Adipocyte (in vitro differentiated cells): ENCODE data around the gene EYA2.

Experiments
- DNase-seq: peaks from one replicate; pipeline ENCODE4 v3.0.0-alpha.2; 2015; ENCODE audit warnings: low read depth
- H3K27me3 ChIP-seq: replicated peaks from 2 replicates; pipeline ENCODE4 v1.7.0; 2013; ENCODE audit warnings: mild to moderate bottlenecking, low read length, moderate library complexity; ENCODE audit not compliant: control insufficient read depth, insufficient read depth
- H3K36me3 ChIP-seq: 2 replicates; pipeline ENCODE4 v1.7.0; 2013; ENCODE audit warnings: low read length, mild to moderate bottlenecking, moderate library complexity; ENCODE audit not compliant: control insufficient read depth, insufficient read depth, severe bottlenecking
- H3K4me1 ChIP-seq: 2 replicates; pipeline ENCODE4 v1.7.0; 2013; ENCODE audit warnings: mild to moderate bottlenecking, low read length, moderate library complexity; ENCODE audit not compliant: control insufficient read depth, insufficient read depth
- H3K4me3 ChIP-seq: 2 replicates; pipeline ENCODE4 v1.7.0; 2013; ENCODE audit warnings: mild to moderate bottlenecking, low read length, moderate library complexity
- H3K9ac ChIP-seq: 2 replicates; pipeline ENCODE4 v1.7.0; 2013; ENCODE audit warnings: mild to moderate bottlenecking, low read length, moderate library complexity
- H3K9me3 ChIP-seq: 2 replicates; pipeline ENCODE4 v1.7.0; 2013; ENCODE audit warnings: mild to moderate bottlenecking, low read length, moderate library complexity; ENCODE audit not compliant: control insufficient read depth

EYA2 gene

DNA sequence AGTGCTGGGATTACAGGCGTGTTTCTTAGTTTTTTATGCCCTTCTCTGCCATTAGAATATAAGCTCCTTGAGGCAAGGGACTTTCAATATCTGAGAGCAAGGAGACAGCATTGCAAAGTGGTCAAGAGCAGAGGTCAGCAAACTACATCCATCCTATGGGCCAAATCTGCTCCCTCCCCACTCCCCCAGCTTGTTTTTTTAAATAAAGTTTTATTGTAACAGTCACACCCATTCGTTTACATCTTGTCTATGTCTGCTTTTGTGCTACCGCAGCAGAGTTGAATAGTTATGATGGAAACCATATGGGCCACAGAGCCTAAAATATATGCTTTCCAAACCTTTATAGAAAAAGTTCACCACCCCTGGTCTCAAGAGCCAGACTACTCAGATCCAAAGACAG lies 227.9 kb downstream of the EYA2 start:
- DNase-seq: no peak
- Histone ChIP-seq H3K4me3 (no peak overlapping the region), H3K36me3 (no peaks in the 10 kb centered on the region), H3K27me3 (no peaks in the 10 kb centered on the region), H3K9me3 (no peaks in the 10 kb centered on the region), H3K4me1 (peaks cover 49% of the 10 kb centered on the region), H3K9ac (no peak overlapping the region)

DNA sequence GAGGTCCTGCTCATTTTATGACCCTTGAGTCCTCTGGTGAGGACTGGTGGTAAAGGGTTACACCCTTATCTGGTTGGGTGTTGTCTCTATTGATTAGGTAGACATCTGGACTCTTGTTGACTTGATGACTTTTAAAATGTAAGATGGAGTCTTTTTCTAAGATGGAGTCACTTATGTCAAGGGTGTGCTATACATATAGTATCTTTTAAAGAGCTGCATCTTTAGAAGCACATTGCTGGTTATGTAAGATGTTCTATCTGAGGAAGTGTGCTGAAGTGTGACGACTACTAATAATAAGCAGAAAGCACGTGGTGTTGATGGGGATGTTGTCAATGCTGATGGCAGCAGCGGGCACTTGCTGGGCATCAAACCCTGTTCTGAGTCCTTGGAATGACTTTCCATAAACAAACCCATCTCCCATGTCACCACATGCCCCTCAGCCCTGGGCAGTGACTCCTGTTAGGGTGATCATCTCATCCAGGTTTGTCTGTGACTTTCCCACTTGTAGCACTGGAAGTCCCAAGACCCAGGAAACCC lies 229.6 kb downstream of the EYA2 start:
- DNase-seq: no peak
- peaks cover 56% of the 10 kb centered on the region for H3K4me1 ChIP-seq

DNA sequence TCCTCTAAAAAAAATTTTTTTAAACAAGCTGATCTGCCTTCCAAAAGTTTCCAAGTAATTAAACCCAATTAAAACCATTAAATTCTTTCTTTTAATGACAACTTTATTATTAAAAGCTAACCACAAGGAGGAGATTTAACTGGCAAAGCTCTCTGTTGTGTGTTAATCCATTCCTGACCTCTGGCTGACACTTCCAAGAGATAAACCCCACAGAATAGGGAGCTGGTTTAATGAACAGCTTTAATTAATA lies 230.8 kb downstream of the EYA2 start:
- Histone ChIP-seq H3K9ac (peak overlapping the region; percentile 71), H3K36me3 (no peaks in the 10 kb centered on the region), H3K4me3 (no peak overlapping the region), H3K9me3 (no peaks in the 10 kb centered on the region), H3K4me1 (peaks cover 54% of the 10 kb centered on the region), H3K27me3 (no peaks in the 10 kb centered on the region)
- DNase-seq: peak; percentile 27

More for the DNA sequence above, 229.6 kb downstream of the EYA2 start:
- no peaks in the 10 kb centered on the region for H3K27me3 ChIP-seq
- H3K36me3 ChIP-seq: no peaks in the 10 kb centered on the region
- H3K9ac ChIP-seq: peak overlapping the region; percentile 76
- no peak overlapping the region for H3K4me3 ChIP-seq
- H3K9me3 ChIP-seq: no peaks in the 10 kb centered on the region

DNA sequence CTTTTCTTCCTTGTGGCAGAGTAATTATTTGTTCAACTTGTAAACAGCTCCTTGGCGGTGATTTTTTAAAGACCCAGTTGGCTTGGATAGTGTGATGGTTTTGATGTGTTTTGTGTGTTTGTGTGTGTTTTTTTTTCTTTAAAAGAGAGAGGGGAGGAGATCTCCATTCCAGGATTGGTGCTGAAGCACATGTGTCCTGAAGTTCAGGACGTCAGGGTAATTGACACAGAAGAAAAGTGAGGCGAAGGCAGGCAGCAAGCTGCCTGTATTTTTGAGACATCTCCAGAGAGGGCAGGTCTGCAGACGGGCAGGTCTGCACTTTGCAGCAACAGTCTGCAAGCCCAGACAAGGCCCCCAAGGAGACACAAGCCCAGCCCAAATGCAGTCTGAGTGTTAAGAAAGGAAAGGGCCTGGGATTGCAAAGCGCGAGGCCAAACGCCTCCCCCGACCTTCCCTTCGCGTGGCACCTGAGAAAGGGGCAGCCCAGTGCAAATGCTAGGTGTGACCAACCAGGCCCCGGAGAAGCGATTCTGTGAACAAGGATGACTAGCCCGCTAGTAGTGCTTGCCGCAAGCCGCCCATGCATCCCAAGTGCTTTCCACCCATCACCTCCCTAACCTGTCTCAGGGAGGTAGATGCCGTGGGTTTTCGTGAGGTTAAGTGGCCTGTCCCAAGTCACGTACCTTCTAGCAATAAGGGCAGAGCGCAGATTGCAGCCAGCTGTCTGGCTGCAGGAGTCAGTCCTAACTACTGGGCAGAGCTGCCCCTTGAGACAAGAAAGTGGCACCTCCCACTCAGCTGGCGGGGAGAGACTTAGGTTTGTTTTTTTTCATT lies 231.3 kb downstream of the EYA2 start:
- peaks cover 48% of the 10 kb centered on the region for H3K4me1 ChIP-seq
- H3K27me3 ChIP-seq: no peaks in the 10 kb centered on the region
- H3K4me3 ChIP-seq: no peak overlapping the region
- peak overlapping the region; percentile 71 for H3K9ac ChIP-seq
- H3K36me3 ChIP-seq: no peaks in the 10 kb centered on the region
- no peaks in the 10 kb centered on the region for H3K9me3 ChIP-seq
- DNase-seq: peak; percentile 48

DNA sequence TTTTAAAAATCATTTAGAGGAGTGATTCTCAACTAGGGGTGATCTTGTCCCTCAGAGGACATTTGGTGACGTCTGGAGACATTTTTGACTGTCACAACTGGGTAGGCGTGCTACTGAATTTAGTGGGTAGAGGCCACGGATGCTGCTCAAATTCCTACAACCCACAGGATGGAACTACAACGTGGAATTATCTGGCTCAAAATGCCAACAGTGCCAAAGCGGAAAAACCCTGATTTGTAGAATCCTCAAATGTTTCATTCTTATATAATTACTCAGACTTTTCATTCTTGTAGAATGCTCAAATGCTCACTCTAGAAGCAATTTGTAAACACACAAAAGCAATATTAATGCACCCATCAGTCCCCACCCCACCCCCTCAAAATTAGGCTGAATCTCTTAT lies 232.1 kb downstream of the EYA2 start:
- Histone ChIP-seq H3K27me3 (no peaks in the 10 kb centered on the region), H3K4me1 (peaks cover 42% of the 10 kb centered on the region), H3K36me3 (no peaks in the 10 kb centered on the region), H3K9ac (peak overlapping the region; percentile 71), H3K4me3 (no peak overlapping the region), H3K9me3 (no peaks in the 10 kb centered on the region)
- peak; percentile 86 for DNase-seq

DNA sequence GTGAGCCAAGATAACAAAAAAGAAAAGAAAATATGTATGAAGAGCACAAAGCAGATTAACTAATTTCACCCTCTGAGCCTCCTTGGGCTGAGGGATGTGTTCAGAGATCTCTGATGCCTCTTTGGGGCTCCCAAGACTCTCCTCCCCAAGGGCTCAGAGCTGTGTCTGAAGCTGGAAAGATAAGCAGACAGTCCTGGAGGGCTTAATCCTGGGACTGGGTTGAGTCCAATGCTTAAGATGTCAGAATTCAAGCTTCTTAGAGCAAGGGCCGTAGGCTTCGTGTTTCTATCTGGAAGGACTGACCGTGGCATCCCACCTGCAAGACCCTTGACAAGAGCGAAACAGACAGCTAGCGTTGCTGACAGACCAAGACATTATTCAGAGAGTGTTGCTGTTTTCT lies 232.9 kb downstream of the EYA2 start:
- H3K4me3 ChIP-seq: no peak overlapping the region
- H3K36me3 ChIP-seq: no peaks in the 10 kb centered on the region
- peaks cover 41% of the 10 kb centered on the region for H3K4me1 ChIP-seq
- no peak for DNase-seq
- H3K9me3 ChIP-seq: no peaks in the 10 kb centered on the region
- H3K27me3 ChIP-seq: no peaks in the 10 kb centered on the region
- no peak overlapping the region for H3K9ac ChIP-seq

DNA sequence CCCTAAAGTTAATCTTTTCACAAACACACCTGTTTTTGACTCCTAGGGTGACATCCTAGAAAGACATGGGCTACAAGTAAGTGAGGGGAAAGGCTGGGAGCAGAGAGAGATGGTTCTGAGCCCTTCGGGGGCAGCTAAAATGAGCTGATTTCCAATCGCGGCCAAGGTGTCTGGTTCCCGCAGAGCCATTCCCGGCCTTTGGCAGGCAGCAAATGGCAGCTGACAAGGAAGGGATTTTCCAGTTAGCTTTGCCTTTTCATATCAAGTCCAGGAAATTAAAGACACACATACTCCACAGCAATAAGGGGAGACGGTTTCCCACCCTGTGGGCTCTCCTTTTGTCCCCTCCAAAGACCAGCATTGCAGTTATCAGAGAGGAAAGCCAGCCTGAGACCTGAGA lies 233.4 kb downstream of the EYA2 start:
- H3K4me1 ChIP-seq: peaks cover 41% of the 10 kb centered on the region
- no peaks in the 10 kb centered on the region for H3K27me3 ChIP-seq
- DNase-seq: no peak
- H3K9me3 ChIP-seq: no peaks in the 10 kb centered on the region
- H3K4me3 ChIP-seq: no peak overlapping the region
- H3K9ac ChIP-seq: peak overlapping the region; percentile 19
- no peaks in the 10 kb centered on the region for H3K36me3 ChIP-seq

DNA sequence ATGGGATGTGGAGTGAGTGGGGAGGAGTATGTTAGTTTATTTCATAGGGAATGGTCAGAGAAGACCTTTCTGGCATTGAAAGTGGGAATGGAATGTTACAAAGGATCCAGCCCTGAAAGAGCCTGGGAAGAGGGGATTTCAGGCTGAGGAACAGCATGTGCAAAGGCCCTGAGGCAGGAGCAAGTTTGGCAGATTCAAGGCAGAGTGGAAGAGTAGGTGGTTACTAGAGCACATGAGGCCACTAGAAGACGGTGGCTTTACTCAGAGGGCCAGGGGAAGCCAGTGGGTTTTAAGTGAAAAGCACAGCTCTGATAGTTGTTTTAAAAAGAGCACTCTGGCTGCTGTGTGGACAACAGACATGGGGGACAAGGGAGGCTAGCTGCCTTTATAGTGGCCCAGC lies 234.7 kb downstream of the EYA2 start:
- no peak overlapping the region for H3K9ac ChIP-seq
- no peaks in the 10 kb centered on the region for H3K27me3 ChIP-seq
- peaks cover 46% of the 10 kb centered on the region for H3K4me1 ChIP-seq
- no peak for DNase-seq
- no peaks in the 10 kb centered on the region for H3K9me3 ChIP-seq
- H3K4me3 ChIP-seq: no peak overlapping the region
- no peaks in the 10 kb centered on the region for H3K36me3 ChIP-seq

DNA sequence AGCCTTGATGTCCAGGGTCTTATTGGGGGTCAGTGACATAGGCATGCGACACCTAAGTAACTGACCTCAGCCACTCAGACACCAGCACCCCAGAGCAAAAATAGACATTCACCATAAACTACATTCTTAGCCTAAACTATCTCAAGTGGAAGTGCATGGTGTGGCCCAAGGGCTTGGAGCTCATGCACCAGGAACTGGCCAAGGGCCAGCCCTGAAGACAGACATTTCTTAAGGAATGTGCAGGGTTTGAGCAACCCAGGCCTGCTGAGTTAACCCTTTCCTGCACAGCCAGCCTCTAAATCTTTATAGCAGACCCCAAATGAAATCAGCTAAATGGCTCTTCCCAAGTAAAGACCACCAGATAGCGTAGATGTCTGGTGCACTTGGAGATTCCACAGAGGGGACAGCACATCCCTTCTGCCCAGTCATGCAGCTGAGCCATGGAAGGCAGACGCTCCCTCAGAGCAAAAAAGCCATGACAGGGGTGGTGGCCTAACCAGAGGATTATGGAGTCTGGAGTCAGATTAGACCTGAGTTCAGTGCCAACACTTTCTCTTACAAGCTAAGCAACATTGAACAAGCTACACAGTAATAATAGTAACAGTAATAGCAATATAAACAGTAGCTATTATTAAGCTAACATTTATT lies 239.3 kb downstream of the EYA2 start:
- H3K4me3 ChIP-seq: peak overlapping the region; percentile 10
- peak; percentile 75 for DNase-seq

DNA sequence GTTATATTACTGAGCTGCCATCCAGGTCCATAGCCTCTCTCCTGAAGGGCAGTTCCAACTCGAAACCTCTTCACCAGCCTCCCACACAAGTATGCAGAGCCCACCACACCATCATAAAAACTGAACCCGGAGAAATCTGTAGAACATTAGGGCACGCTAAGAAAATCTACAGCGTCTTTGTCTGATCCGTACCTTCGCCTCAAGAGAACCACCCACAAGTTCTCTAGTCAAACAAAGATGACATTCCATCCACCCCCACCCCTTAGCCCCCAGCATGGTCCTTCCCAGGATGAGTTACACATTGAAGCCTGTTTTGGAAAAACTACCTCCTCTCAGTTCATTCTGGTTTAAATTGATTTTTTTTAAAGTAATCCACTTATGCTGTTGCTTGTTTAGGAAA lies 242.1 kb downstream of the EYA2 start:
- H3K36me3 ChIP-seq: no peaks in the 10 kb centered on the region
- H3K9ac ChIP-seq: no peak overlapping the region
- no peak overlapping the region for H3K4me3 ChIP-seq
- H3K9me3 ChIP-seq: peaks cover 4% of the 10 kb centered on the region
- DNase-seq: no peak
- H3K4me1 ChIP-seq: peaks cover 23% of the 10 kb centered on the region
- no peaks in the 10 kb centered on the region for H3K27me3 ChIP-seq

More for the DNA sequence above, 239.3 kb downstream of the EYA2 start:
- Histone ChIP-seq H3K9me3 (no peaks in the 10 kb centered on the region), H3K9ac (peak overlapping the region; percentile 46), H3K27me3 (no peaks in the 10 kb centered on the region), H3K36me3 (no peaks in the 10 kb centered on the region), H3K4me1 (peaks cover 23% of the 10 kb centered on the region)

DNA sequence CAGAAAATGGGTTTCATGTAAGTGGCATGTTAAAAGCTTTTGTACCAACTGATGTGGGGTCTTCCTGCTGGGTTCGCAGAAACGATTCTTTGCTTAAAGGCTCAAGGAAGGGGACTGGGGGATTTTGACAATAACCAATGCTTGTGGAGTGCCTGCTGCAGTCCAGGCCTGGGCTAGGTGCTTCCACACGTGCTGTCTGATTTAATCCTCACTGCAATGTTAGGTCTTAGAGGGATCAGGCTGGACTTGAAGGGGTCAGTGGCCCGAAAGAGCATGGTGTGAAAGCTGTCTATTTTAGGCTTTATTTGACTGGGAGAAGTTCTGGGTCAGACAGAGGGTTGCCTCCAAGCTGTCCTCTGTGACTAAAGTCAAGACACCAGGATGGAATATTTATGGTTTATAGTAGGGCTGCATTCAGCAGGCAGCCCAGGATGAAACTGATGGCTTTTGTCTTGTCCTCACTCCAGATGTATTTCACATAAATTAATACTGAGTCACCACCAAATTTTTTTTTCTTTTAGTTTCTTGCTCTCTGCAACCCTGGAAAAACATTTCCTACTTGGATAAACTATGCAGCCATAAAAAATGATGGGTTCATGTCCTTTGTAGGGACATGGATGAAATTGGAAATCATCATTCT lies 242.7 kb downstream of the EYA2 start:
- no peaks in the 10 kb centered on the region for H3K36me3 ChIP-seq
- no peaks in the 10 kb centered on the region for H3K27me3 ChIP-seq
- peaks cover 23% of the 10 kb centered on the region for H3K4me1 ChIP-seq
- H3K4me3 ChIP-seq: no peak overlapping the region
- peak; percentile 25 for DNase-seq
- peaks cover 4% of the 10 kb centered on the region for H3K9me3 ChIP-seq
- peak overlapping the region; percentile 6 for H3K9ac ChIP-seq
